GM12865 (cell line): ENCODE data around the gene FNDC11.

Experiments
- DNase-seq: peaks from one replicate; pipeline ENCODE4 v3.0.0; 2010; ENCODE audit warnings: low read depth
- H3K4me3 ChIP-seq: 2 replicates; pipeline ENCODE4 v1.5.1; 2011; ENCODE audit warnings: mild to moderate bottlenecking, low read depth, low read length, control low read depth
- TF ChIP-seq, protein P1 (sequence below): IDR thresholded peaks from 2 replicates; pipeline ENCODE4 v1.5.1; 2011; ENCODE audit warnings: low read length, control low read depth, low read depth, inconsistent platforms; ENCODE audit not compliant: insufficient read depth; ENCODE audit errors: missing control alignments

FNDC11 gene

GRCh38 chr20:63588641-63589041 lies 34.7 kb downstream of the FNDC11 start:
- no peak for DNase-seq
- TF ChIP-seq, protein P1, sequence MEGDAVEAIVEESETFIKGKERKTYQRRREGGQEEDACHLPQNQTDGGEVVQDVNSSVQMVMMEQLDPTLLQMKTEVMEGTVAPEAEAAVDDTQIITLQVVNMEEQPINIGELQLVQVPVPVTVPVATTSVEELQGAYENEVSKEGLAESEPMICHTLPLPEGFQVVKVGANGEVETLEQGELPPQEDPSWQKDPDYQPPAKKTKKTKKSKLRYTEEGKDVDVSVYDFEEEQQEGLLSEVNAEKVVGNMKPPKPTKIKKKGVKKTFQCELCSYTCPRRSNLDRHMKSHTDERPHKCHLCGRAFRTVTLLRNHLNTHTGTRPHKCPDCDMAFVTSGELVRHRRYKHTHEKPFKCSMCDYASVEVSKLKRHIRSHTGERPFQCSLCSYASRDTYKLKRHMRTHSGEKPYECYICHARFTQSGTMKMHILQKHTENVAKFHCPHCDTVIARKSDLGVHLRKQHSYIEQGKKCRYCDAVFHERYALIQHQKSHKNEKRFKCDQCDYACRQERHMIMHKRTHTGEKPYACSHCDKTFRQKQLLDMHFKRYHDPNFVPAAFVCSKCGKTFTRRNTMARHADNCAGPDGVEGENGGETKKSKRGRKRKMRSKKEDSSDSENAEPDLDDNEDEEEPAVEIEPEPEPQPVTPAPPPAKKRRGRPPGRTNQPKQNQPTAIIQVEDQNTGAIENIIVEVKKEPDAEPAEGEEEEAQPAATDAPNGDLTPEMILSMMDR, result no peak
- H3K4me3 ChIP-seq, result no peak overlapping the region

- no peak overlapping the region for H3K4me3 ChIP-seq
- no peak for DNase-seq
- TF ChIP-seq, protein P1, result no peak
Observed at GRCh38 chr20:63589261-63590217, 35.6 kb downstream of the FNDC11 start.

GRCh38 chr20:63590218-63591146 lies 36.5 kb downstream of the FNDC11 start:
- H3K4me3 ChIP-seq, result no peak overlapping the region
- DNase-seq, result no peak
- TF ChIP-seq, protein P1, result no peak

- TF ChIP-seq, protein P1, result no peak
- no peak for DNase-seq
- no peak overlapping the region for H3K4me3 ChIP-seq
Observed at GRCh38 chr20:63591147-63591533, 37.2 kb downstream of the FNDC11 start.

DNA sequence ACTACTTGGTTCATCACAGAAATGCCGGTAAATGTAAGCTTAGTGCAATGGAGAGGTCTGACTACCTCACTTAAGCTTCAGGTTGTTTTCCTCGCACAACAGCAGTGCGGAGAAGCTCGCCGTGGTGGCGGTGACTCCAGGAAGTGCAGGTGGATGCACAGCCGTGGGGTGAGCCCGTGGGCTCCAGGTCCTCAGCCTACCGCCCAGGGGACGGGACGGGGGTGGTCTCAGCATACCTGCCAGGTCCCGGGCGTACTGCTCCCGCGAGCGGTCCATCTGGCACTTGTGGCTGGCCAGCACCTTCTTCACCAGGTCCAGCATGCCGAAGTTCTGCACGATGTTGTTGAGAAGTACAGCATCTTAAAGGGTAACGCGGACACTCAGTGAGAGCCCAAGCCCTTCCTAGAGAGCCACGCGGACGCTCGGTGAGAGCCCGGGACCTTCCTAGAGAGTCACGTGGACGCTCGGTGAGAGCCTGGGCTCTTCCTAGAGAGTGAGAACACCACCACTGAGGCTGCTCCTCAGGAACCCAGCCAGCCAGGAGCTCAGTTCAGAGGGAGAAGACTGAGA lies 37.9 kb downstream of the FNDC11 start:
- no peak for DNase-seq
- TF ChIP-seq, protein P1, result no peak

GRCh38 chr20:63592661-63593060 lies 38.7 kb downstream of the FNDC11 start:
- DNase-seq, result no peak
- TF ChIP-seq, protein P1, result no peak
- H3K4me3 ChIP-seq, result no peak overlapping the region

More for the DNA sequence above, 37.9 kb downstream of the FNDC11 start:
- H3K4me3 ChIP-seq, result no peak overlapping the region
